HG03571 (cell line): ENCODE data around the gene SLC7A4.

Experiments used
- ATAC-seq: cut with Tn5 transposase; IDR thresholded peaks from one replicate; pipeline ENCODE4 v1.9.1; 2021; ENCODE audit not compliant: unreplicated experiment

SLC7A4 gene

DNA sequence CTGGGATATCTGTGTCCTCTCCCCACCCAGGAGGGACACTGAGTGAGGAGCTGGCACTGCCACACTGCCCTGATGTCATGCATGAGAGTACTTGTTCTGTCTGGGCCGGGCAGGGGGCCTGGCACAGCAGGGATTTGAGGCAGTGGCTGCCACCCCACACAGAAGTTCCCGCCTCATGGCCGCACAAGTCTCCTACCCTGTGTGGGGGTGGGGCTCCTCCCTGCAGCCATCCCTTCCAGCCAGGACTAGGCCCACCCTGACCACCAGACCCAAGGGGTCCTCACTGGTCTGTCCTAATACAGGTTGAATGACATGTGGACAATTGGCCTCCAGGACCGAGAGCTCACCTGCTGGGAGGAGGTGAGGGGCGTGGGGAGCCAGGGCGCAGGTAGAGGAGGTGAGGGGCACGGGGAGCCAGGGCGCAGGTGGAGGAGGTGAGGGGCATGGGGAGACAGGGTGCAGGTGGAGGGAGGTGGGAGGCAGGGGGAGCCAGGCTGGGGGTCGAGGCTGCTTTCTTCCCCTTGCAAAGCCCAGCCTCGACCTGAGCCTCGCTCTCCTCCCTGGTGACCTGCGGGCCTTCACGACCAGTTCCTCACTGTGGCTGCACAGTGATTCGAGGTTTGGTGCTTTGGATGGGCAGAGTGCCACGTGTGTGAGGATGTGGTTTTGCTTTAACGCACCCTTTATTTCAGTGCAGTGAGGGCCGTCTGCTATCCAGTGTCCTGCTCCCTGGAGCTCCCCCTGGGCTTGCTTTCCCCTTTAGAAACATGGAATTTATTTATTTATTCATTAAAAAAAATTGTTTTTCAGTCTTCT is 42.8 kb downstream of the SLC7A4 start:
- no peak for ATAC-seq

DNA sequence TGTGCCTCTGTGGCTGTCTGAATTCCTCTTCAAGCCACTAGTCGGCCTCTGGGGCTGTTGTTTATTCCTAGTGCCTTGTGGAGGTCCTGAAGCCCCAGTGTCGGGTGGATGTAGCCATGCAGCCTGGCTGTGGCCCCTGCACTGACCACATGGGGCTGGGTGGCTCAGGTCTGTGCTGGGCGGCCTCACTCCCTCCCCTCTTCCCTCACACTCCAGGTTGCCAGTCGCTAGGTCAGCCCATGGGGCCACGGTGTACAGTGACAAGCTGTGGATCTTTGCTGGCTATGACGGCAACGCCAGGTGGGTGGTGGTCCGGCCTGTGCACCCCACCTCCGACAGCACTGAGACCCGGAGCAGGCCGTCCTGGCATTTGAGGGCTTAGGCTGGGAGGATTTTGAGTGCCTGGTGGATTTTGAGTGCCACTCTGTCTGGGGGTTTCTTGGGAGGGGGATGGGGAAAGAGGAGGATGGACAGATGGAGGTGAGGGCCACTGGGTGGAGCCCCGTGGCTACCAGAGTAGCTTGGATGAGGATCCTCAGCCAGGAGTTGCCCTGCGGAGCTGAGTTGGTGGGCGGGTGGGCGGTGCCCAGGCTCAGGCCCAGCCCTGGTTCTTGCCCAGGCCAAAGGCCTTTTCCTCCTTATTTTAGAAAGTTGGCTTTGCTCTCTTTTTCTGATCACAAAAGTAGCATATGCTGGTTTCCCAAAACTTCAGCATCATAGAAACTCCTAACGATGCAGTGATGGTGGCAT is 43.6 kb downstream of the SLC7A4 start:
- no peak for ATAC-seq

DNA sequence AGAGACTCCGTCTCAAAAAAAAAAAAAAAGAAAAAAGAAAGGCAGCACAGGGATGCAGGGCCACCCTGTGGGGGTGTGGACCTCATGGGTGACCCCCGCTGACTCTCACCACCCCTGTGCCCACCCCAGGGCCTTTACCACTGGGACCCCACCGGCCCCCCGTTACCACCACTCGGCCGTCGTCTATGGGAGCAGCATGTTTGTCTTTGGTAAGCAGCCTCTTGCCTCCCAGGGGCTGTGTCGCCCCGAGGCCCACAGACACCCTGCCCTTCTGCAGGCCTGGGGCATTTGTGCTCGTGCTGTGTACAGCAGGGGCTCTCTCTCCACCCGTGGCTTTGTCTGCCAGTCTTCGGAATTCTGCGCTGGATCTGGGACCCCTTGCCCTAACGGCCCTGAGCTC is 45.0 kb downstream of the SLC7A4 start:
- no peak for ATAC-seq

DNA sequence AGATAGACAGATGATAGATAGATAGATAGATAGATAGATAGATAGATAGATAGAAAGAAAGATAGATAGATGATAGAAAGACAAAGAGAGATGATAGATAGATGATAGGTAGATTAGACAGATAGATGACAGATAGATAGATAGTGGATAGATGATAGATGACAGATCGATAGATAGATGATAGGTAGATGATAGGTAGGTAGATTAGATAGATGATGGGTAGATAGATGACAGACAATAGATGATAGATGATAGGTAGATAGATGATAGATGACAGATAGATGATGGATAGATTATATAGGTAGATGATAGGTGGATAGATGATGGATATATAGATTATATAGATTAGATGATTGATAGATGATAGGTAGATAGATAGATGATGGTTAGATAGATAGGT is 46.0 kb downstream of the SLC7A4 start:
- no peak for ATAC-seq

DNA sequence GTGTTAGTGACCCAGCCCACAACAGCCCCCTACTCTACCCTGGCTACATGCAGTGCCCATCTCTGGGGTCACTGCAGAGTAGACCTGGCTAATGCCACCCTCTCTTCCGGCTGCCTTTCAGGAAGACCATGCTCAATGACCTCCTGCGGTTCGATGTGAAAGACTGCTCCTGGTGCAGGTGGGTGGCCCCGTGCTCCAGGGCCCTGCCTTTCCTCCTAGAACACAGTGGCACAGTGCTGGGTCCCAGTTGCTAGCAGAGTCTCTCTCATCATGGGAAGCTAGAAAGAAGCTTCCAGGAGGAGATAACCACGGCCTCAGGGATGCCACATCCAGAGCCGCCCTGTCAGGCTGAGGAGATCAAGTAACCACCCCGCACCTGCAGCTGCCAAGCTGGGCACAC is 46.6 kb downstream of the SLC7A4 start:
- ATAC-seq = no peak

DNA sequence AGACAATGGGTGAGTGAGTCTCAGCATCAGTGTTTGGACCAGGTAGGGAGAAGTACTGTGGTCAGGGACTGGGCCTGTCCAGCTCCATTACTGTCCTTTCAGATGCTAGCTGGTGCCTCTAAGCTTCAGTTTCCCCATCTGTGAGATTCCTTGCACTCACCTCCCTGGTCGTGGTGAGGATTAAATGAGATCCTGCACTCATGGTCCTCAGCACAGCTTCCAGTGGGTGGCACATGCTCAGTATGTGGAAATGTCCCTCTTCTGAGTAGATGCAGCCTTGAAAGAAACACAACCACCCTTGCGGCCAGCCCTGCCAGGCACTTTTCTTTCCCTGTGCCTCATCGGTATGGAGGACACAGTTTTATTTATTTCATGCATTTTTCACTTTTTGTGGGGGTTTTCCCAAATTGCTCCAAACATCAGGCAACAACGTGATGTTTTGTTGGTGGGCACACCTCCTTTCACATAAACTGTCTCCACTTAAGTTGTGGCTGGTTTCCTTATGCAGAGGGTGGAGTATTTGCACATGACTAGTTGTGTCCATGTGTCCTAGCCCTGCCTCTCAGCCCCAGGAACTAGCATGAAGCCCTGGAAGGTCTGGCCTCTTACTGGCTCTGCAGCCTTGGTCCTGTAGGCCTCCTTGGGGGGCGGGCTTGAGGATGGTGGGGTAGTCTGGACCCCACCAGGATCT is 49.1 kb downstream of the SLC7A4 start:
- ATAC-seq = no peak

DNA sequence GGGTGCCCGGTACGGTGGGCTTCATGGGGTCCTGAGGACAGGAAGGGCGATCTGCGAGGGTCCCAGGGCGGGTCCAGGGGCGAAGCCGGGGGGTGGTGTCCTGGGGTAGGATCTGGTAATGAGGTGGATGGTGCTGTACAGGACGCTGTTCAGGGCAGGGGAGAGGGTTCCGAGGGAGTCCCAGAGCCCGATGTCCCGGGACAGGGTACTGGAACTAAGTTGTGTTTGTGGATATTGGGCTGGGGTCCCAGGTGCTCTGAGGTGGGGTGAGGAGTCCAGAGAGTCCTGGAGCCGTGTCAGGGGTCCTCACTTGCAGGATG is 49.8 kb downstream of the SLC7A4 start:
- no peak for ATAC-seq

DNA sequence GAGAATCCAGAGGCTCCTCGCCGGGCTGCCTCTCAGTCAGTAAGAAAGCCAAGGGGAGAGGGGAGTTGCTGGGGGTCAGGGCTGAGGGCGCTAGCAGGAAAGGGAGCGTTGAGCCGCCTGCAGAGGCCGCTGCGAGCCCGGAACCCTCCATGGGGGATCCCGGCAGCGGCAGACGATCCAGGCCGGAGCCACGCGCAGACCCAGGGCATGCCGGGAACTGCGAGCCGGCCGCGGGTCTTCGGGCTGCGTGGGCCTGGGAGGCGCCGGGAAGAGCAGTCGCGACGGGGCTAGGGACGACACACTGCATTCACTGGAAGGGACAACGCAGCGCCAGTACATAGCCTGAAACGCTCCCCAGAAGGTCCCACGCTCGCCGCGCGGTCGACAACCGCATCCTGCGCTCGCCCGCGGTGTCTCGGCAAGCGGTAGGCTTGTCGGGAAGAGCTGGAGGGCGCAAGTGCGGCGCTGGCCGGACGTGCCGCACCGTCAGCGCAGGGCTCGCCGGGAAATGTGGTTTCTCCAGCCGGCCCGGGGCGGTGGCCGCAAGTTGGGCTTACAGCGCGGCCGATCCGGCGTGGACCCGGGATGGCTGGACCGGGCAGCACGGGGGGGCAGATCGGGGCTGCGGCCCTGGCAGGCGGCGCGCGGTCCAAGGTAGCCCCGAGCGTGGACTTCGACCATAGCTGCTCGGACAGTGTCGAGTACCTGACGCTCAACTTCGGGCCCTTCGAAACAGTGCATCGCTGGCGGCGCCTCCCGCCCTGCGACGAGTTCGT is 50.4 kb downstream of the SLC7A4 start, which contains the start of gene LZTR1:
TSS of gene LZTR1 (plus strand) at position 511 of the 776 bp plus-strand sequence. CDS start at position 586, 75 bp downstream.
- ATAC-seq = peak; percentile 72

DNA sequence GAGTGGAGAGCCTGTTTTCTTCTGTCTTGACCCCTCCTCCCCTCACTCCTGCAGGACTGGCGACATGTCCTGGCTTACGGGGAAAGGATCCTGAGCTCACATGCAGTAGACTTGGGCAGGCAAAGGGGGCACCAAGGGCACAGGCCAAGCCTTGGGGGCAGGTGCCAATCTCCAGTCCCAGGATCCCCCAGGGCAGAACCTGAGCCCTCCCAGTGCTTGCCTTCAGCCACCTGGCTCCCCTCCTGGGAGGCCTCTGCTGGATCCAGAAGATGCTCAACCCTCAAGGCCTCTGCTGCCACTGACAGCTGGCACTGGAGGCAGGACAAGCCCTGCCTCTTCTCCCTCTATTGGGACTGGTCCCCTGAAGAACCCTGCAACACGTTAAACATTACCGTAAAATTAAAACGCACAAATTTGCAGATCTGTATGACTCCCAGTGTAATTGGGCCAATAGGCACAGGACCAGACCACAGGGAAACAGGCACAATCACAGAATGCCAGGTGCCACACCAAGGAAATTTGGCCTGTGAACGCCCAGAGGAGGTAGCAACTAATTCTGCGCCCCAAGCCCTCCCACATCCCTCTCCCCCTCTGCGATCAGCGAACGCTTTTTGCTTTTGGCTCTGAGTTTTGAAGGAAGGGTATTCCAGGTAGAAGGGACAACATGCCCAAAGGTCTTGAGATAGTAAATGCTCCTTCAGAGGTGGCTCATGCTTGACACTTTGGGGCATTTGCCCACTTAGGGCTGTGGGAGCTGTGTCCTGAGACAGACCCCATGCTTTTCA is 51.2 kb downstream of the SLC7A4 start:
- ATAC-seq = no peak

DNA sequence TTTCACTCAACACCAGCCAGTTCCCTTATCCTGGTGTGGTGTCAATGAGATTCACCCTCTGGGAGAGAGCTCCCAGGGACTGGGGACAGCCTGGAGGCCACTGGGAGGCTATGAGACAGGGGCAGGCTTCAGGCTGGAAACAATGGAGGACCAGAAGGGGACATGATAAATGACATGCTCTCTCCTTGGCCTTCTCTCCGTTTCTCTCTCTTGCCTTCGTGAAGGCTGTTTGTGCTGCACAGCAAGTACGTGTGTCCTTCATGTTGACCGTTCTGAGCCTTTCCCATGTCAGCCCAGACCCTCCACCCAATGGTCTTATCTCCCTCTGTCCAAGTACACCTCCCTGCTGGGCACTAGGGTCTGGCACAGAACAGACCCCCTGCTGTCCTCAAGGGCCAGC is 51.8 kb downstream of the SLC7A4 start:
- ATAC-seq = no peak

DNA sequence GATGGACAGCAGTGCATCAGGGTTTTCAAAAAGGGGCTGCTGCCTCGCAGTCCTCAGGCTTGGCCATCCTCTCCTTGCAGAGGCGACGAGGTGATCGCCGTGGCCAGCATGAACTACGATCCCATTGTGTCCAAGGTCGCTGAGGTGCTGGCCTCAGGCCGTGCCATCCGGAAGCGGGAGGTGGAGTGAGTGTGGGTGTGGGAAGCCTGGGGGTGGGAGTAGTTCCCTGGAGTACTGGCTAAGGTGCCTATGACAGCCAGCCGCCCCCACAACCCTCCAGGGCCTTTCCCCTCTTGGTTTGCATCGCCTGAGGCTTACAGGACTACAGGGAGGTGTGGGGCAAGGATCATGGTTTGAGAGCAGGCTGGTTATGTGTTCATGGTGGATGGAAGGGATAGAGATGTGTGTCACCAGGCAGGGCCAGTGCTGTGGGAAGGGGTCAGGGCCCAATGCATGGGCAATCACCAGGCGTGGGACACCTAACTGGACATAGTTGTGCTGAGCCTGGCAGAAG is 52.4 kb downstream of the SLC7A4 start:
- ATAC-seq = no peak

DNA sequence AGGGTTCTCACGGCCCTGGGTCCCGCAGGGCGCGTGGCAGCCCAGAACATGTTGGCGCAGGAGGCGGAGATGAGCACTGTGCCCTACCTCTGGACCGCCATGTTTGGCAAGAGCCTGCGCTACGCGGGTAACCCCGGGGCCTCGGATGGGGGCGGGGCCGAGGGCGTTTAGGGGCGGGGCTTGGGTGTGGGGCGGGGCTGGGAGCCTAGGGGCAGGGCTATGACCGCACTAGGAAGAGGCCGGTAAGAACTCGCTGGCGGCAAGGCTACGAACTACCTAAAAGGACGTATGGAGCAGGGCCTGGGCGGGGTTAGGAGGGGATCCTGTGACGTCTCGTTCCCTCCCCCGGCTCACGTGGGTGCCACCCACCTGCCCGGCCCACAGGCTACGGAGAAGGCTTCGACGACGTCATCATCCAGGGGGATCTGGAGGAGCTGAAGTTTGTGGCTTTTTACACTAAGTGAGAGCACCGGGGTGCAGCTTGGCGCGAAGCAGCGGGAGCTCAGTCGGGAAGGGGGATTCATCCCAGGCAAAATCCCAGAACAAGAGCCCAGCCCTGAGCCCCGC is 53.0 kb downstream of the SLC7A4 start:
- no peak for ATAC-seq
